Right cardiac atrium (tissue), 5 donors: ENCODE data around the gene GOLT1A. TPM values are rescaled to one million over a fixed set of nuclear protein-coding genes. Genes with fewer than 3 reads are reported as not detected.

Experiments
- ATAC-seq, 2 donors: fragments of 200-7000 bp; cut with Tn5 transposase; one replicate each; pipeline versions ENCODE4 v1.8.0 to v1.9.1; 2020; ENCODE audit warnings: moderate library complexity in 2 of 2, mild to moderate bottlenecking in 1 of 2
- DNase-seq, 3 donors: peaks; one replicate each; pipeline ENCODE4 v3.0.0-alpha.2; 2020
- H3K27ac ChIP-seq: one replicate; pipeline ENCODE4 v1.5.1; 2013; ENCODE audit warnings: mild to moderate bottlenecking, low read length, control low read depth, moderate library complexity
- H3K27me3 ChIP-seq: one replicate; pipeline ENCODE4 v1.6.1; 2013; ENCODE audit not compliant: control insufficient read depth, insufficient read depth
- H3K4me1 ChIP-seq: one replicate; pipeline ENCODE4 v1.6.1; 2013; ENCODE audit warnings: low read length; ENCODE audit not compliant: control insufficient read depth, insufficient read depth
- H3K4me3 ChIP-seq: one replicate; pipeline ENCODE4 v1.5.1; 2013; ENCODE audit warnings: low read length, control low read depth
- H3K9me3 ChIP-seq: one replicate; pipeline ENCODE4 v1.6.1; 2013; ENCODE audit warnings: low read length; ENCODE audit not compliant: control insufficient read depth
- WGBS: extraction: QIAGEN DNeasy Blood & Tissue Kit; methylation state at CpG from one replicate; pipeline ENCODE4 v1.1.7; 2013; 5-methylcytosine and 5-hydroxymethylcytosine counted together
- intact Hi-C, 4 donors: fragments of 100-400 bp; cut with DNase I; formaldehyde crosslinking; loops; one replicate each; pipeline versions ENCODE4 v1.11.0 to v1.14.0; 2022 to 2023
- polyA plus RNA-seq: library from polyadenylated mRNA; stranded (reverse); fragments of 200-250 nt; gene quantifications from one replicate; pipeline ENCODE4 v1.2.3, GENCODE V29; 2013
- total RNA-seq, 4 donors: library from RNA; stranded (reverse); fragmentation: NEBNext Ultra II Directional; extraction: Animal tissue kit (Norgen Biotek cat#: 25700); gene quantifications; one replicate each; pipeline ENCODE4 v1.2.1, GENCODE V29; 2021
- donor health status: healthy with polysubstance abuse.
- donor health status: DM: no; HTN: yes; CAD: no.
- donor health status: DM: no; HTN: no; CAD: no.
- donor health status: DM: no; HTN: yes; CAD: no; lungs with severe emphysema.
- donor health status: DM: yes; HTN: yes; CAD: no.

GOLT1A gene
- total and polyA plus RNA-seq, 5 donors: not detected

DNA sequence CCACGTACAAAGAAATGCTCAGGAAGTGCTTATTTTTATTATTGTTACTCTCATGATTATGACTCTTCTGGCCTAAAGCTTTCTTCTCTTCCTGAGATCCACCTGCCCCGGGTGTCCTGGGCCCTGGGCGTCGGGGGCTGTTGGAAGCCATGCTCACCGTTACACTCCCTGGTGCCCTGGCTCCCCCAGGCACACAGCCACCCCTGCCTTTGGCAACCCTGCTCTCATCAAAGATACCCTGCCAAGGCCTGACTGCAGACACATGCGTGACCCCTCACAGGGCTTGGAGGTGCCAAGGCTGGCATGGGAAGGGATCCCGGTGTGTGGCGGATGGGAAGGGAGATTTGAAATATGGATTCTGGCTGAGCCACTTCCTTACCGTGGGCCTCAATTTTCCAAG is 14.2 kb downstream of the GOLT1A start:
- Histone ChIP-seq H3K4me1 (no peaks in the 10 kb centered on the region), H3K4me3 (no peak overlapping the region), H3K27me3 (no peaks in the 10 kb centered on the region), H3K27ac (no peak overlapping the region), H3K9me3 (no peaks in the 10 kb centered on the region)
- ATAC-seq: peak; percentile 49 to 55
- peak in 1 of 3 donors; percentile 64 for DNase-seq
- WGBS: 68% methylated on average over 9 of the region's 9 CpGs
- intact Hi-C loops: no loop called here

DNA sequence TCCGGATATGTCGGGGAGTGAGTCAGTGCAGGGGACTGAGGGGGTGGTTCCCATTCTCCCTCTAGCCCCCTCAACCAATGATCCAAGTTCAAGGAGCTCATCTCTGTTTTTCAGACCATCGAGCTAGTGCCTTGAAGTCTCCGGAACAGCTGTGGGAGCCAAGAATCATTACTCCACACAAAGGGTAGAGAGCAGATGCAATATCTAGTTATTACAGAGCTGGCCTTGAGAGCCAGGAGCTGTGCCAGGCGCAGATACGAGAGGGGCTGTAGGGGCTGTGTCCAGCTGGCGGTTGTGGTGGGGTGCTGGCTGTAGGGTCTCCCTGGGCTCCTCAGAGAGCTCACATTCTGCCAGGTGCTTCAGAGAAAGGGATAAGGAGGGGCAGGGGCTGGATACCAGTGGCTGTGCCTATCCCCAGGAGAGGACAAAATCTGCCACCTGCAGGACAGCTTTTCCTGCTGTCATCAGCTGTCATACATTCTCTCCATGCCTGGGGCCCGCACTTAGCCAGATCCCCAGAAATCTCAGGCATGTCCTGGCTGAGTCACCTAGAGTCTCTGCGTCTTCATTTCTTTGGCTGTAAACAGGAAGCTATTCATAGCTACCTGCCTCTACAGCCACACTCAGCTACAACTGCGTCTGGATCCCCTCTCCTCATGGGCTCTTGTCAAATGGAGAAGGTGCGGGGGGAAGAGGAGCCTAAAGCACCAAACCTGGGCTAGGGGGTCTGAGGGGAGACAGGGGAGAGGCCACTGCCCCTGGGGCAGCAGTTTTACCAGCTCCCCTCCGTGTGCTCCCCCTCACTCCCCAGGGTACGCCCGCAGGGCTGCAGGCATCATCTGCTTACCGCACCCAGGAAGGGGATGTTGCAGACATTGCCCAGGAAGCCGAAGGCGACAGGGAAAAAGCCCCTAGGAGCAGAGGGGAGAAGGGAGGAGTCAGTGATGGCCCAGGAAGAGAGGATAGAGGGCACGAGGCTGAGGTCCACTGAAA is 15.1 kb downstream of the GOLT1A start:
- H3K4me1 ChIP-seq: no peaks in the 10 kb centered on the region
- H3K27ac ChIP-seq: no peak overlapping the region
- peak; percentile 34 to 42 for ATAC-seq
- no peaks in the 10 kb centered on the region for H3K9me3 ChIP-seq
- peak in 1 of 3 donors; percentile 53 for DNase-seq
- no peak overlapping the region for H3K4me3 ChIP-seq
- H3K27me3 ChIP-seq: no peaks in the 10 kb centered on the region
- WGBS: 47% methylated on average over 18 of the region's 18 CpGs
- intact Hi-C loops: no loop called here

DNA sequence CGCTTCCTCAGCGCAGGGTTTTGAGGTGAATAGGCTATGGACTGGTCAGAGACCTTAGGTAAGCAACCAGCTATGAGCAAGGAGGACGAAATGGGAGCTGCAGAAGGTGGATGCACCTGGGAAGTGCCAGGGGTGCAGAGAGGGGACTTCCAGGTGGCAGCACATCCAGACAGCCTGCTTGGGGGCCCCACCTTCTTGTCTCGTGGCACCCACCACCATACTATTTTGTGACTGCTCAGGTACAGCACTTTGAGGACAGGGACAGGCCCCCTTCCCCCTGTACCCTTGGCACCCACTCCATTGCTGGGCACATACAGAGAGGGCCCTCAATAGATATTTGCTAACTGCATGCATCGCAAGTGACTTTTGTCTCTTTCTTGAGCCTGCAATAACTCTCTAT is 16.7 kb downstream of the GOLT1A start:
- no peak for ATAC-seq
- DNase-seq: no peak
- Histone ChIP-seq H3K4me3 (no peak overlapping the region), H3K27ac (no peak overlapping the region), H3K27me3 (no peaks in the 10 kb centered on the region), H3K4me1 (no peaks in the 10 kb centered on the region), H3K9me3 (no peaks in the 10 kb centered on the region)
- intact Hi-C loops: no loop called here
- 88% methylated on average over 5 of the region's 5 CpGs for WGBS

DNA sequence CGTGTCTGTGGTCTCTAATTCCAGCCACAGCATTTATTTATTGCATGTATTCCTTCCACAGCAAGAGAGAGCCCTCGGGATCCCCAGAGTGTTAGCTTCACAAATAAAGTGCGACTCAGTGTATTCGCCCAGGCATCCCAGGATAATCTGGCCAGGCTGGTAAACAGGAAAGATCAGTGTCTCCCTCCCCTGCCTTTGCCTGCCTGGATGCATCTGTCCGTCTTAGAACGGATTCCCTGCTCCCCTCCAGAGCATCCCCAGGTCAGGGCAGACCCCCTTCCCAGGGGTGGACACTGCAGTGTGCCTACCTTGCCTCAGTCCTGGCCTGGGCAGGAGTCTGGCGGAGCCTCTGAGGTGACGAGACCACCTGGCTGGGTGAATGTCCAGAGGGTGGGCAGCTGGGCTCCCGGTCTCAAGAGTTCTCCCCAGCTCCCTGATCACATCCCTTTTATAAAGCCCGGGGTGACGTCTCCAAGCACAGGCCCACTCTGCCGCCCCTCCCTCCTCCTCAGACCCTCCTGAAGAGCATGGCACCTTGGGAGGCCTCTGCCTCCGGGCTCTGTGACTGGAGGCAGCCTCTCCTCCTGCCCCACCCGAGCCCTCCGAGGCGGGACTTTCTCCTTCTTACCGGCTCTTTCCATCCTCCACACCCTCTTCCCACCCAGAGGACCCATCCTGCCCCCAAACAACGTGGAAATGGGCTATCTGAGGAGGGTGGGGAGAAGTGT is 17.6 kb downstream of the GOLT1A start, which contains the start of gene KISS1:
KISS1 (minus strand) TSS at position 424 of the 728 bp plus-strand sequence. CDS start 3,615 bp downstream, outside the sequence.
- Histone ChIP-seq H3K9me3 (no peaks in the 10 kb centered on the region), H3K4me1 (no peaks in the 10 kb centered on the region), H3K27ac (no peak within 1 kb of the TSS), H3K4me3 (no peak within 1 kb of the TSS), H3K27me3 (no peaks in the 10 kb centered on the region)
- no peak for ATAC-seq
- intact Hi-C loops: no loop called here
- 59% methylated on average over 18 of the region's 18 CpGs for WGBS
- DNase-seq: no peak

DNA sequence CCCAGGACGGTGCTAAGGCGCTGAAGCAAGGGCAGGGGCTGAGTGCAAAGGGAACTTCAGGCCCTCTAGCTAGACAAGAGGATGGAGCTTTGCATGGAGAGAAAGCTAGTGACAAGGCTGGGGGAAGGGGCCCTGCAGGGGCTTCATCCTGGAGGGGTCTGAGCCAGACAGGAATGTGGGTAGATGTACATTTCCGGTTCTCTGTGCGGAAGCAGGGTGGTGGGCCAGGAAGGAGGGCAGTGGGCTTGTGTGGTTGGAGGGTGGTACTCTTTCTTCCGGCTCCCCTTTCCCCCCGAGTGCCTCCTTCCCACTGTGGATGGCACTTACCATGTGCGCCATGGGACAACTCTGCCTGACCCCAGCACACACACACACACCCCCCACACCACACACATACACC is 19.0 kb downstream of the GOLT1A start:
- no peaks in the 10 kb centered on the region for H3K27me3 ChIP-seq
- intact Hi-C loops: no loop called here
- 68% methylated on average over 7 of the region's 7 CpGs for WGBS
- no peak overlapping the region for H3K4me3 ChIP-seq
- no peak overlapping the region for H3K27ac ChIP-seq
- no peak for ATAC-seq
- DNase-seq: no peak
- H3K4me1 ChIP-seq: no peaks in the 10 kb centered on the region
- H3K9me3 ChIP-seq: no peaks in the 10 kb centered on the region

DNA sequence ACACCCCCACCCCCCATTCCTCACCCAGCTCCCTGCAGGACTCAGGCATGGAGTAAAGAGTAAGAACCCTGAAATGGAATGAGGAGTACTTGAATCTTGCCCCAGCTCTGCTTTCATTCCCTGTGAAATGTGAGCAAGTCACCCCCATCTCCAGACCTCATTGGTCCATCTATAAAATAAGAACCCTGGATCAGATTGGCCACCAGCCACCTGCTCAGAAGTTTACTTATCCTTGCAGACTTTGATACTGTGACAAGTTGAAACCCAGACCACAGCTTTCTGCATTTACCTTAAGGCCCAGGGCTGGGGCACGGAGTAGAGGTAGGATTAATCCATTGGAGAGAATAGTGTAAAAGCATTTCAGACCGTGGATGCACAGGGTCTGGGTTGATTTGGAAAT is 19.7 kb downstream of the GOLT1A start:
- Histone ChIP-seq H3K27ac (no peak overlapping the region), H3K9me3 (no peaks in the 10 kb centered on the region), H3K27me3 (no peaks in the 10 kb centered on the region), H3K4me1 (no peaks in the 10 kb centered on the region), H3K4me3 (no peak overlapping the region)
- ATAC-seq (no peak), DNase-seq (no peak)
- 90% methylated on average over 2 of the region's 2 CpGs for WGBS
- intact Hi-C loops: no loop called here

DNA sequence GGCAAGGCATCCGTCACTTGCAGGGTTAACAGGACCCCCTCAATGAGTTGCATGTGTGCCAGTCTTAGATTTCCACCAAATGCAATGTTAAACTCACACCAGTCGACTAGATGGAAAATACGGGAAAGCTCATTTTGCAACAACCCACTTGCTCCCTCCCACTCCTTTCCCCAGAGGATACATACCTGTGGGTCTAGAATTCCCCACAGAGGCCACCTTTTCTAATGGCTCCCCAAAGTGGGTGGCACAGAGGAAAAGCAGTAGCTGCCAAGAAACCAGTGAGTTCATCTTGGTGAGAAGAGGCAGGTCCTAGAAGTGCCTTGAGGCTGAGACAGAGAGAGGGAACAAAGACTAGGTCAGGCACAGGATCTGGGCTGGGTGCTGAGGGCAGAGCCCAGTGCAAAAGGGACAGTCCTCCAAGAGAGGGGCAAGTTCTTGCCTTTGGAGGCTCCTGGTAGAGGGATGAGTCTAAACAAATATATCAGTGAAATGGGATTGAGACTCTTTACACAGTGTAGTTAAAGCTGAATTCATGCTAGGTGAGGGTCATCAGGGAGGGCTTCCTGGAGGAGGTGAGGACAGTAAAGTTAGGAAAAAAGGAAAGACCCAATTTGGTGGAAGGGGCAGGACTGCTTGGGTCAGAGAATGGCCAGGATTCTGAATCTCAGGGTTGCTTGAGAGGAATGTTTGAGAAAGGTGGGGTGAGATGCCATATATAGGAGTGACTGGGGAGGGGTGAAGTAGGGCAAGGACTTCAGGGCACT is 21.0 kb downstream of the GOLT1A start:
- no peak for DNase-seq
- H3K9me3 ChIP-seq: no peaks in the 10 kb centered on the region
- ATAC-seq: no peak
- no peak overlapping the region for H3K4me3 ChIP-seq
- H3K4me1 ChIP-seq: no peaks in the 10 kb centered on the region
- intact Hi-C loops: no loop called here
- no peak overlapping the region for H3K27ac ChIP-seq
- WGBS: 78% methylated on average over 3 of the region's 3 CpGs
- H3K27me3 ChIP-seq: no peaks in the 10 kb centered on the region

DNA sequence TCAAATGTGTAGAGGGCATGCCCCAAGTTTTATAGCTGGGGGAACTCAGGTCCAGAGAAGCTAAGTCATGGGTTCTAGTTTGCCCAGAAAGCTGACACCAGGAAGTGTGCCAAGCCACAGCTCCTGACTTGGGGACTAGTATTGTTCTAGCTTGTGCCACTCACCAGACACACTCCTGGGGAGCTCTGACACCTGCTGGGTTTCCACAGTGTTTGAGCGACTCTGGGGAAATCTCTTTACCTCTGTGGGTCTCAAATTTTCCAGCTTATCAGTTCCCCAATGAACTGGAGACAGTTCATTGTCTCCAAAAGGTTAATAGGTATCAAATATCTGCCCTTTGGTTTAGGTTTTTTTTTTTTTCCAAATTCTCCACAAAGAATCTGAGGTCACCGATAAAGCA is 21.7 kb downstream of the GOLT1A start:
- intact Hi-C loops: no loop called here
- Histone ChIP-seq H3K27ac (no peak overlapping the region), H3K9me3 (no peaks in the 10 kb centered on the region), H3K27me3 (no peaks in the 10 kb centered on the region), H3K4me1 (no peaks in the 10 kb centered on the region), H3K4me3 (no peak overlapping the region)
- WGBS: 93% methylated on average over 2 of the region's 2 CpGs
- no peak for ATAC-seq
- no peak for DNase-seq

DNA sequence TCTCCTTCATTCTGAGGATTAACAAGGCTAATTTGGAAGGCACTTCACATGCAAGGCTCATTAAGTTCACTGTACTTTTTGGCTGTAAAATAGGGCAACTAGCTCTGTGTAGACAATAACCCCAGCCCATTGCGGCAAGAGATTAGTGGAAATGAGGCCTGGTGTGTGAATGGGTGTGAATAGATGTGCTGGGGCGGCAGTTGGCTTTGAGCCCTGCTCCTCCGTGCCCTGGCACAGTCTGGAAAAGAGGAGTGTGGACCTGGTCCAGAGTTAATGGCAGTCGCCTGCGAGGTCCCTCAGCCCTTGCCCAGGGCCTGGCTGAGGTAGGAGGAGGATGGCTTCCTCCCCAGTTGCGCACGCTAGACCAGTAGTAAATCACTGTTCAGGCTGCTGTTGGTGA is 22.3 kb downstream of the GOLT1A start:
- no peak for ATAC-seq
- Histone ChIP-seq H3K9me3 (no peaks in the 10 kb centered on the region), H3K27ac (no peak overlapping the region)

DNA sequence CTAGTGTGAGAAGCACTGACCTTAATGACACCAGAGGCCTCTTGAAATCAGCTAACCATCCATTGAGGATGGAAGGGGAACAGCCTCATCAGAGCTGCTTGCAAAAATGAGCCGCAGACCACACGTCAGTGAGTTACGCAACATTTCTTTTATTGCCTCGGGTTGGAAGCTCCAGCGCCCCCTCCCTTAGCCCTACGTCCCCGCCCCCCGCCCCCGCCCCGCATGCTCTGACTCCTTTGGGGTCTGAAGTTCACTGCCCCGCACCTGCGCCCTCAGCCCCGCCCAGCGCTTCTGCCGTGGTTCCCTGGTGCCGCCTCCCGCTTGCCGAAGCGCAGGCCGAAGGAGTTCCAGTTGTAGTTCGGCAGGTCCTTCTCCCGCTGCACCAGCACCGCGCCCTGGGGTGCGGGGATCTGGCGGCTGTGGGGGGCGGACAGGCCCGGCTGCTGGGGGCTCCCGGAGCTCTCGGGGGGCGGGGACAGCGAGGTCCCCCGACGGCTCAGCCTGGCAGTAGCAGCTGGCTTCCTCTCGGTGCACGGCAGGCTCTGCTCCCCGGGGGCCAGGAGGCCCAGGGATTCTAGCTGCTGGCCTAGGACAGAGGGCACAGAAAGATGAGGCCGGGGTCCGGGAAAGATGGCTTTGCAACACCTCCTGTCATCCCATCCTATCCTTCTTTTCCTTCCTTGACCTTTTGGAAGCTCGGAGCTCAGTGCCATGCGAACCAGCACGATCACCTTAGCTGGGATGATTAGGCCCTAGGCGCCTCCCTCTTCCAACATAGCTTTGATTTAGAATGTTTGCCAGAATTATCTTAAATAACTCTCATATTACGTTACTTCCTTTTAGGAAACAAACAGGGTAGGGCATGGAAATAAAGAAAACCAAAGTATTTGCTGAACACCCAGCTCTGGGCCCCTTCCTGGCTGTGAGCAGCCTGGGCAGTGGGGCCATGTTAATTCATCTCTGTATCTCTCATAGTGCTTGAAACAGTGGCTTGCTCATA is 23.3 kb downstream of the GOLT1A start:
- peak overlapping the region; percentile 18 for H3K4me3 ChIP-seq
- DNase-seq: peak; percentile 28 to 69 (median 52)

More for the DNA sequence above, 22.3 kb downstream of the GOLT1A start:
- 78% methylated on average over 7 of the region's 7 CpGs for WGBS
- intact Hi-C loops: no loop called here
- Histone ChIP-seq H3K4me3 (no peak overlapping the region), H3K27me3 (no peaks in the 10 kb centered on the region), H3K4me1 (no peaks in the 10 kb centered on the region)
- DNase-seq: no peak

More for the DNA sequence above, 23.3 kb downstream of the GOLT1A start:
- no peak overlapping the region for H3K27ac ChIP-seq
- ATAC-seq: peak; percentile 28 to 43
- 22% methylated on average over 44 of the region's 44 CpGs for WGBS
- intact Hi-C loops: no loop called here
- no peaks in the 10 kb centered on the region for H3K27me3 ChIP-seq
- no peaks in the 10 kb centered on the region for H3K4me1 ChIP-seq
- H3K9me3 ChIP-seq: no peaks in the 10 kb centered on the region
